ENCODE measurements around the gene ROM1.

DNA sequence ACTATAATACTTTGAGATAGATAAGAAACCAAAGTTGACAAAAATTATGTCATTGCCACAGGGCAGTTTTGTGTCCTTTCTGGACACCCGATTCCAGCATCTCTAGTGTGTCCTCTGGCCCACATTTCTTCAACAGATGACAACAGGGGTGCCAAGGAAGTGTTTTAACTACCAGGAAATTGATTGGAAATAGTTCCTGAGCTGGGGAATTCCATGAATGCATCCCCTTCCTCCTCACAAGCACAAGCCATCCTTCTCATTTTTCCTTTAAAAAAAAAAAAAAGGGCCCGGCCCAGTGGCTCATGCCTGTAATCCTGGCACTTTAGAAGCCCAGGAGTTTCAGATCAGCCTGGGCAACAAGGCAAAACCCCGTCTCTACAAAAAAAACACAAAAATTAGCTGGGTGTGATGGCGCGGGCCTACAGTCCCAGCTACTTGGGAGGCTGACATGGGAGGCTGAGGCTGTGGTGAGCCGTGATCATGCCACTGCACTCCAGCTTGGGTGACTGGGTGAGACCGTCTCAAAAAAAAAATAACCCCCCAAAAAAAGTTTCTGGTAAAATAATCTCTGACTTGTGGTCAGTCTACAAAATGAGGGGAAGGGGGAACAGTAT is 9.5 kb downstream of the ROM1 start:
- TF ChIP-seq, protein P1, sequence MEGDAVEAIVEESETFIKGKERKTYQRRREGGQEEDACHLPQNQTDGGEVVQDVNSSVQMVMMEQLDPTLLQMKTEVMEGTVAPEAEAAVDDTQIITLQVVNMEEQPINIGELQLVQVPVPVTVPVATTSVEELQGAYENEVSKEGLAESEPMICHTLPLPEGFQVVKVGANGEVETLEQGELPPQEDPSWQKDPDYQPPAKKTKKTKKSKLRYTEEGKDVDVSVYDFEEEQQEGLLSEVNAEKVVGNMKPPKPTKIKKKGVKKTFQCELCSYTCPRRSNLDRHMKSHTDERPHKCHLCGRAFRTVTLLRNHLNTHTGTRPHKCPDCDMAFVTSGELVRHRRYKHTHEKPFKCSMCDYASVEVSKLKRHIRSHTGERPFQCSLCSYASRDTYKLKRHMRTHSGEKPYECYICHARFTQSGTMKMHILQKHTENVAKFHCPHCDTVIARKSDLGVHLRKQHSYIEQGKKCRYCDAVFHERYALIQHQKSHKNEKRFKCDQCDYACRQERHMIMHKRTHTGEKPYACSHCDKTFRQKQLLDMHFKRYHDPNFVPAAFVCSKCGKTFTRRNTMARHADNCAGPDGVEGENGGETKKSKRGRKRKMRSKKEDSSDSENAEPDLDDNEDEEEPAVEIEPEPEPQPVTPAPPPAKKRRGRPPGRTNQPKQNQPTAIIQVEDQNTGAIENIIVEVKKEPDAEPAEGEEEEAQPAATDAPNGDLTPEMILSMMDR (conservative IDR thresholded peaks at IDR 0.05; ENCODE audit: low read depth, low read length): no peak
- TF ChIP-seq EZH2 (IDR thresholded peaks at IDR 0.05; ENCODE audit: low read length, unreplicated experiment): no peak
